NOMO-1 treated with dmso at 0.1 percent for 144 hours (cell line): ENCODE measurements around the gene KCTD20.

Experiments used
- DNase-seq: peaks from one replicate; lab custom pipeline; 2025; ENCODE audit not compliant: unreplicated experiment; lab: John Stamatoyannopoulos, UW

The KCTD20 gene

GRCh38 chr6:36492092-36492491 lies 49.3 kb downstream of the KCTD20 start:
- DNase-seq, result no peak

- peak; percentile 27 for DNase-seq
Observed at GRCh38 chr6:36492621-36493020, 49.8 kb downstream of the KCTD20 start.

- no peak for DNase-seq
Observed at GRCh38 chr6:36493319-36493718, 50.5 kb downstream of the KCTD20 start.

GRCh38 chr6:36493859-36494258 lies 51.1 kb downstream of the KCTD20 start:
- peak; percentile 80 for DNase-seq

- DNase-seq, result no peak
Observed at GRCh38 chr6:36495086-36495485, 52.3 kb downstream of the KCTD20 start.

- DNase-seq, result no peak
Observed at GRCh38 chr6:36499918-36500317, 57.1 kb downstream of the KCTD20 start.

- DNase-seq, result no peak
Observed at GRCh38 chr6:36501686-36502085, 58.9 kb downstream of the KCTD20 start.

- no peak for DNase-seq
Observed at GRCh38 chr6:36504181-36504580, 61.4 kb downstream of the KCTD20 start.

- no peak for DNase-seq
Observed at GRCh38 chr6:36504982-36505381, 62.2 kb downstream of the KCTD20 start.

GRCh38 chr6:36505744-36506534 lies 63.1 kb downstream of the KCTD20 start:
- DNase-seq, result no peak

- no peak for DNase-seq
Observed at GRCh38 chr6:36506611-36507010, 63.8 kb downstream of the KCTD20 start.

- DNase-seq, result no peak
Observed at GRCh38 chr6:36508532-36508931, 65.7 kb downstream of the KCTD20 start.

- no peak for DNase-seq
Observed at GRCh38 chr6:36510365-36510764, 67.6 kb downstream of the KCTD20 start.

GRCh38 chr6:36514554-36515456 lies 72.0 kb downstream of the KCTD20 start:
- DNase-seq, result peak; percentile 0

GRCh38 chr6:36515844-36516243 lies 73.0 kb downstream of the KCTD20 start:
- DNase-seq, result no peak

GRCh38 chr6:36516559-36516958 lies 73.8 kb downstream of the KCTD20 start:
- no peak for DNase-seq

GRCh38 chr6:36516988-36517387 lies 74.2 kb downstream of the KCTD20 start:
- DNase-seq, result no peak

GRCh38 chr6:36517408-36517807 lies 74.6 kb downstream of the KCTD20 start:
- DNase-seq, result no peak

GRCh38 chr6:36519352-36519751 lies 76.6 kb downstream of the KCTD20 start:
- DNase-seq, result no peak

- no peak for DNase-seq
Observed at GRCh38 chr6:36523451-36523850, 80.7 kb downstream of the KCTD20 start.

- no peak for DNase-seq
Observed at GRCh38 chr6:36523936-36524499, 81.2 kb downstream of the KCTD20 start.

- DNase-seq, result no peak
Observed at GRCh38 chr6:36524871-36525270, 82.1 kb downstream of the KCTD20 start.
